GM19324 (cell line): ENCODE data around the gene RANBP17.

ENCODE experiments used
- ATAC-seq: cut with Tn5 transposase; IDR thresholded peaks from one replicate; pipeline ENCODE4 v1.9.1; 2021; ENCODE audit warnings: mild to moderate bottlenecking, moderate library complexity; ENCODE audit not compliant: unreplicated experiment, low FRiP score

Gene RANBP17

DNA sequence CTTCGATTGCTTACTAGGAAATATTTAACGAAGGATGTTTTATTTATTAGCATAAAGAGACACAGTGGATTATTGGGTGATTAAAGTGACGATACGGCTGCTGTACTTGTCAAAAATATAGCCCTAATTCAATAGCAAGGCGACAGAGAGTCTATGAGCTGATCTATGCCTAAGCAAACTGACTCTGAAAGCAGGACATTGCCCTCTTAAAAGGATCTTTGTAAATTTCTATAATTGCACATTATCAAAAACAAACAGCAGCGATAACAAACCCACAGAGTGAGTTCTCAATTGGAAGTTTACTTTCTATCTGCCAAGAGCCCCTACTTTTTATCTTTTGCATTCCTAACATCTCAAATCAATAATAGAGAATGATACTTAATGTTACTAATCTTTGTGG is 478.7 kb downstream of the RANBP17 start:
- no peak for ATAC-seq

DNA sequence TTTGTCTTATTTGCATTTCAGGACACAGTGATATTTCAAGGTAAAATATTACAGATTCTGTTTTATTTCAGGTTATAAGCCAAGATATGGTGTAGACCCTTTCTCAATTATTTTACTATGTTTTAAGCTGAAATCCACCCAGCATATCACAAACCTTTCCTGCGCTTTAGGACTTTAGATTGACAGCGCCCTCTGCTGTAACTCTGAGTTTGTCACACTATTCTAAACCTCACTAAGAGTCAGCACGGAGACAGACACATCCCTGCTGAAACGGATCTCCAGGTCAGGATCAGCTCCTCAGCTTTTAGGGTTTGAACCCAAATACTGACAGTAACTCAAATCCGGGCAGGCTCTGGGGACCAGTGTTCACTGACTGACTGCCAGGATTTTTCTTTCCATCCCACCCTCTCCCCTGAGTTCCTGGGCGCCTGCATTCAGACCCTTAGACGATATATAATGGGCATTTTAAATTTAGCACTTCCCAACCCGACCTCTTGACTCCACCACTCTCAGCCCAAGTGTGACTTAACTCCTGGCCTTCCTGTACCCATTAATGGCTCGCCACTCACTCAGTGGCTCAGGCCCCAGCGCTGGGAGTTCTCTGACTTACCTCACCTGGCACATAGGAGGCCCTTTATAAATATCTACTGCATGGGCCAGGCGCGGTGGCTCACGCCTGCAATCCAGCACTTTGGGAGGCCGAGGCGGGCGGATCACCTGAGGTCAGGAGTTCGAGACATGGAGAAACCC is 480.7 kb downstream of the RANBP17 start:
- ATAC-seq = no peak

DNA sequence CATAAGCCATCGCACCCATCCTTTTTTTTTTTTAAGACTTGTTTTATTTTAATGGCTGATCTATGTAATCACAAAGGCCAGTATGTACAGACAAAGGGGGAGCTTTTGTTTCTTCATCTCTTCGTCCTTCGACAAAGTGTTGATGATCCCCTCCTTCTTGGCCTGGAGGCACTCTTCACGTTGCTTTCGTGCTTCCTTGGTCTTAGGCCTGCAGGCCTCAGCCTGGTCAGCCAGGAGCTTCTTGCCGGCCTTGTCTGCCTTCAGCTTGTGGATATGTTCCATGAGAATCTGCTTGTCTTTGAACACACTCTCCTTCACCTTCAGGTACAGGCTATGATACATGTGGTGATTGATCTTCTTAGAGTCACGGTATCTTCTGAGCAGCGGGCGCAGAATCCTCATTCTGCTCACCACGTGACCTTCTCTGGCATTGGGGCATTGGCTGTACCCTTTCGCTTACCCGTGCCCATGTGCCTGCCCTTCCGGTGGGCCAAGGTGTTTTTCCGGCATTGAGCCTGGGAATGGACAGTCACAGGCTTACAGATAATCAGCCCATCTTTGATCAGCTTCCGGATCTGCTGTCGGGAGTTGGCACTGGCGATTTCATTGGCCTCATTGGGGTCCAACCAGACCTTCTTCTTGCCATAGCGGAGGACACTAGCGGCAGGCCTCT is 483.3 kb downstream of the RANBP17 start:
- ATAC-seq = no peak
